ENCODE data around the gene PCDH9.

GRCh38 chr13:66745307-66745706 is 484.8 kb downstream of the PCDH9 start:
- TF ChIP-seq CTCF (IDR thresholded peaks at IDR 0.05) (no peak), POLR2AphosphoS5 (IDR thresholded peaks at IDR 0.05) (no peak), POLR2A (IDR thresholded peaks at IDR 0.05) (no peak)
